Pancreas (tissue), 10 donors: ENCODE measurements around the gene CIAO2B. TPM values are rescaled to one million over a fixed set of nuclear protein-coding genes. Genes with fewer than 3 reads are reported as not detected.
A peak's percentile ranks its signal among the peaks of the same experiment; 100 is the strongest.
"Not testable (repeated sequence)": the region's sequence is repeated elsewhere in the genome, so short reads cannot be mapped to it uniquely, and the experiment has no call there.

Experiments
- ATAC-seq, 4 donors: fragments of 200-7000 bp; cut with Tn5 transposase; one replicate each; pipeline versions ENCODE4 v1.8.0 to v1.9.1; 2020; ENCODE audit warnings: mild to moderate bottlenecking in 4 of 4, moderate library complexity in 4 of 4
- DNase-seq, 6 donors: peaks; one replicate each; pipeline ENCODE4 v3.0.0-alpha.2; 2020
- FAIRE-seq: peaks from 2 replicates; lab custom pipeline; 2012; peaks lifted over from hg19 to GRCh38; lab: Jason Lieb, UNC
- H3K27ac ChIP-seq, 4 donors: fragments of 200-600 bp; sonication (generic); 1 replicate in 3 of 4; 2 replicates in 1 of 4; pipeline versions ENCODE4 v1.5.0 to v1.8.0; 2020
- H3K27me3 ChIP-seq, 4 donors: fragments of 200-600 bp; one replicate each; pipeline ENCODE4 v1.8.0; 2021
- H3K36me3 ChIP-seq, 3 donors: fragments of 200-600 bp; sonication (generic) in 1 of 3; one replicate each; pipeline versions ENCODE4 v1.5.0 to v1.8.0; 2020 to 2021
- H3K4me1 ChIP-seq, 3 donors: fragments of 200-600 bp; one replicate each; pipeline ENCODE4 v1.8.0; 2021
- H3K4me3 ChIP-seq, 4 donors: fragments of 200-600 bp; sonication (generic) in 2 of 4; one replicate each; pipeline versions ENCODE4 v1.5.0 to v1.8.0; 2020 to 2021
- H3K9me3 ChIP-seq, 4 donors: fragments of 200-600 bp; one replicate each; pipeline ENCODE4 v1.8.0; 2021
- CTCF ChIP-seq, 4 donors: fragments of 200-600 bp; sonication (generic) in 3 of 4; IDR thresholded peaks; one replicate each; pipeline versions ENCODE4 v1.5.0 to v1.8.0; 2021; ENCODE audit warnings: antibody characterized with exemption in 4 of 4
- WGBS, 2 donors: extraction: QIAGEN DNeasy Blood & Tissue Kit; methylation state at CpG; one replicate each; pipeline ENCODE4 v1.1.7; 2013; 5-methylcytosine and 5-hydroxymethylcytosine counted together
- intact Hi-C, 3 donors: fragments of 100-400 bp; cut with DNase I; formaldehyde crosslinking; loops; one replicate each; pipeline versions ENCODE4 v1.11.1 to v1.14.2; 2022
- polyA plus RNA-seq, 2 donors: library from polyadenylated mRNA; stranded (reverse); fragments of 200-250 nt; gene quantifications; one replicate each; pipeline ENCODE4 v1.2.3, GENCODE V29; 2013
- total RNA-seq, 6 donors: library from RNA; stranded (reverse); fragmentation: NEBNext Ultra II Directional in 4 of 6; extraction: Animal tissue kit (Norgen Biotek cat#: 25700) in 4 of 6; gene quantifications; one replicate each; pipeline versions ENCODE4 v1.2.1 to v1.2.4, GENCODE V29; 2021 to 2023
- donor health status: healthy with polysubstance abuse.
- donor health status: DM: no; HTN: no; CAD: no; lungs with moderate emphysema.
- donor health status: DM: no; HTN: no; CAD: no.
- donor health status: control.
- donor health status: control.
- donor health status: Bipolar disorder and iron deficiency.
- donor health status: DM: yes; HTN: yes; CAD: no.
- donor health status: DM: no; HTN: no; CAD: no.
- donor health status: DM: no; HTN: no; CAD: no.
- donor health status: DM: yes; HTN: yes; CAD: no.

Gene CIAO2B
- total and polyA plus RNA-seq, 8 donors = 14.8 to 86.9 (median 26.3) TPM

DNA sequence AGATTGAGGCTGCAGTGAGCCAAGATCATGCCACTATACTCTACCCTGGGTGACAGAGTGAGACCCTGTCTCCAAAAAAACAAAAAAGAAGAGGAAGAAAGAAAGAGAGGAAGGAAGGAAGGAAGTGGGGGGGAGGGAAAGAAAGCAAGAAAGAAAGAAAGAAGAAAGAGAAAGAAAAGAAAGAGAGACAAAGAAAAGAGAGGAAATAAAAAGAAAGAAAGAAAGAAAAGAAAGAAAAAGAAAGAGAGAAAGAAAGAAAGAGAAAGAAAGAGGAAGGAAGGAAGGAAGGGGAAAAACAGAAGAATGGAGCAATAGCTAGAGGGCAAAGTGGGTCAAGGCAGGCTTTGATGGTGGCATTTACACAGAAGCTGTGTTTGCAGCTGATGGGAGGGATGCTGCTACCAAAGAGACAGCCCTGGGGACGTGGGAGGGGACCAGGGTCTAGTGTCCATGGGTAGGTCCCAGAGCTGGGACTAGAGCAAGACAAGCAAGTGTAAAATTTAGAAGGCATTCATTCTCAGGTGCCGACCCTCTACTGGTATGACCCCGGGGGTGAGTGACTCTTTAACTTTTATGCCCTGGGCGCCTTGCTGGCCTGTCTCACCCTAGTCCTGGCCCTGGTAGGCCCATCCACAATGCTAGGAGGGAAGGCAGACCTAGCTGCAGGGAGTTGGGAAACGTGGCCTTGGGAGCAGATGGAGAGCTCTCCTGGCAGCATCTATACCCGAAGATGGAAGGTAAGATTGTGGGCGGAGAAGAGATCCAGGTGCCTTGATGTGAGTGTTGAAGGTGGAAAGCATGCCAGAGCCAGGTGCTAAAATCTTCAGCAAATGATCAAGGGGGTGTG lies 24.9 kb upstream of the CIAO2B start:
- H3K36me3 ChIP-seq = no peaks in the 10 kb centered on the region
- ATAC-seq (peak in 3 of 4 donors; percentile 39 to 68 (median 59)), FAIRE-seq (no peak), DNase-seq (peak in 2 of 6 donors; percentile 38 to 51)
- H3K4me3 ChIP-seq = no peak overlapping the region
- no peaks in the 10 kb centered on the region for H3K9me3 ChIP-seq
- WGBS, 2 donors = 51 to 56% methylated on average over 7 of the region's 7 CpGs
- no peak for TF ChIP-seq CTCF (IDR thresholded peaks at IDR 0.05)
- no peaks in the 10 kb centered on the region for H3K27me3 ChIP-seq
- H3K4me1 ChIP-seq = no peaks in the 10 kb centered on the region
- intact Hi-C loops = loop anchor here in 1 of 3 donors (10.0 kb wide), 1 partner anchor 54 kb away; no protein-coding TSS in a partner anchor
- no peak overlapping the region for H3K27ac ChIP-seq

GRCh38 chr16:66956154-66956457 lies 21.9 kb upstream of the CIAO2B start:
- WGBS, 2 donors = 58 to 67% methylated on average over 1 of the region's 1 CpG
- H3K27ac ChIP-seq, ATAC-seq: not testable (repeated sequence)

GRCh38 chr16:66955363-66956153 lies 21.4 kb upstream of the CIAO2B start:
- not testable (repeated sequence) for H3K4me1 ChIP-seq, H3K27me3 ChIP-seq, FAIRE-seq, H3K4me3 ChIP-seq, H3K36me3 ChIP-seq, H3K9me3 ChIP-seq, ATAC-seq, H3K27ac ChIP-seq
- WGBS, 2 donors = 65 to 69% methylated on average over 17 of the region's 17 CpGs
- intact Hi-C loops = loop anchor here in 1 of 3 donors (10.0 kb wide), 1 partner anchor 51 kb away; no protein-coding TSS in a partner anchor
- peak in 1 of 6 donors; percentile 11 for DNase-seq

More at GRCh38 chr16:66956154-66956457, 21.9 kb upstream of the CIAO2B start:
- H3K9me3 ChIP-seq, DNase-seq, H3K27me3 ChIP-seq, H3K4me1 ChIP-seq, H3K36me3 ChIP-seq, FAIRE-seq, H3K4me3 ChIP-seq: not testable (repeated sequence)
- intact Hi-C loops = loop anchor here in 1 of 3 donors (10.0 kb wide), 1 partner anchor 51 kb away; no protein-coding TSS in a partner anchor

GRCh38 chr16:66954097-66954659 lies 20.0 kb upstream of the CIAO2B start:
- no peak overlapping the region for H3K4me3 ChIP-seq
- intact Hi-C loops = loop anchor here in 1 of 3 donors (10.0 kb wide), 1 partner anchor 49 kb away; no protein-coding TSS in a partner anchor
- FAIRE-seq (no peak), ATAC-seq (peak; percentile 75 to 98 (median 94)), DNase-seq (peak; percentile 58 to 86 (median 72))
- H3K4me1 ChIP-seq = no peaks in the 10 kb centered on the region
- WGBS, 2 donors = 6 to 8% methylated on average over 8 of the region's 8 CpGs
- no peak overlapping the region for H3K27ac ChIP-seq
- no peaks in the 10 kb centered on the region for H3K9me3 ChIP-seq
- no peaks in the 10 kb centered on the region for H3K27me3 ChIP-seq
- TF ChIP-seq CTCF (IDR thresholded peaks at IDR 0.05) = peak; percentile 56 to 75 (median 62)
- no peaks in the 10 kb centered on the region for H3K36me3 ChIP-seq

DNA sequence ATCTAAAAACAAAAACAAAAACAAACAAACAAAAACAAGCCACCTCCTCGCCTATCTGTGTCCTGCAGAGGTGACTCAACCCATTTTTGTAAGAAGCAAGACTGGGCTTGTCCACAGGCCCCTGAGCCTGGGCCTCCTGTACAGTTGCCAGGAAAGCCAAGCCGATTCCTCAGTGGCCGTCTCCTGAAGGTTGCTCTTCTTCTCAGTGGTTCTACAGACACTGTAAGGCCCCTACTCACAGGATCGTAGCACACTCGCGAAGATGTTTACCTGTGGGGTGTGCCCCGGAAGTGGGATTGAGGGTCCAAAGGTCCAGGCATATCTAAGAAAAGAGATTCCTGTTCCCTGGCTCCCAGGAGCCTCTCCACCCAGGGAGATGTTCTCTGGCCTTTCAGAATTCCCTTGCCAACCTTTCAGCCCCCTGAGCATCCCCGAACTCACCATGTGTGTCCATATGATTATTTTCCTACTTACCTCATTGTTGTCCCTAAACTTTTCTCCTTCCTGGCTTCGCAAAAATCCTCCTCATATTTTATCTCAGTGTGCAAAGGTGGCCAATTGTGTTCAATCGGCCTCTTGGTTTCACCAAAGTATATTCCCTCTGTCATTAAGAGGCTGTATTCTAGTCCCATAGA lies 19.4 kb upstream of the CIAO2B start:
- intact Hi-C loops = loop anchor here in 1 of 3 donors (10.0 kb wide), 1 partner anchor 49 kb away; no protein-coding TSS in a partner anchor
- peak in 1 of 4 donors; percentile 8 for ATAC-seq
- no peak for FAIRE-seq
- Histone ChIP-seq H3K36me3 (no peaks in the 10 kb centered on the region), H3K27ac (no peak overlapping the region), H3K4me3 (no peak overlapping the region), H3K27me3 (no peaks in the 10 kb centered on the region), H3K4me1 (peaks cover 0 to 2% (median 0%) of the 10 kb centered on the region in 3 donors), H3K9me3 (no peaks in the 10 kb centered on the region)
- TF ChIP-seq CTCF (IDR thresholded peaks at IDR 0.05) = no peak
- peak in 1 of 6 donors; percentile 7 for DNase-seq
- 61 to 69% methylated on average over 10 of the region's 10 CpGs for whole genome bisulfite sequencing, 2 donors
